HepG2 (cell line): ENCODE data around the gene PTGR3. TPM values are rescaled to one million over a fixed set of nuclear protein-coding genes. Genes with fewer than 3 reads are reported as not detected.

Source experiments
- MEIS2 ChIP-seq: sonication (generic); formaldehyde crosslinking; IDR thresholded peaks from 2 replicates; pipeline ENCODE4 v1.9.0; 2021; ENCODE audit warnings: mild to moderate bottlenecking, missing genetic modification reagents
- RFXANK ChIP-seq: IDR thresholded peaks from 2 replicates; pipeline ENCODE4 v1.6.1; 2016
- ZFP36L1 ChIP-seq: sonication (generic); formaldehyde crosslinking; IDR thresholded peaks from 2 replicates; pipeline ENCODE4 v1.8.0; 2022; ENCODE audit warnings: mild to moderate bottlenecking, missing genetic modification reagents, moderate library complexity
- polyA plus RNA-seq, 8 experiments: library from polyadenylated mRNA; depleted of rRNA in 3 of 8; stranded (reverse) in 7 of 8; unstranded in 1 of 8; fragments of >200 nt; fragmentation: Illumina TruSeq in 4 of 8; extraction: Trizol in 4 of 8; gene quantifications; 2 replicates each; pipeline versions ENCODE4 v1.2.1 to v1.2.3, GENCODE V29; 2011 to 2016; ENCODE audit warnings: low read depth in 4 of 8, missing spikeins in 1 of 8, mixed read lengths in 1 of 8; ENCODE audit not compliant: insufficient read depth in 1 of 8
- total RNA-seq, 5 experiments: library from RNA; depleted of rRNA; stranded (reverse); fragments of >200 nt; fragmentation: Illumina TruSeq; extraction: Trizol; gene quantifications; 2 replicates each; pipeline ENCODE4 v1.2.3, GENCODE V29; 2016; ENCODE audit warnings: low read depth in 1 of 5
- TF ChIP-seq, protein P1 (sequence below): sonication (generic); formaldehyde crosslinking; IDR thresholded peaks from 2 replicates; pipeline ENCODE4 v1.8.1; 2022; ENCODE audit warnings: mild to moderate bottlenecking, missing genetic modification reagents
- TF ChIP-seq, protein P2 (sequence below): sonication (generic); formaldehyde crosslinking; IDR thresholded peaks from 2 replicates; pipeline ENCODE4 v1.4.0; 2020; ENCODE audit warnings: missing genetic modification reagents
- TF ChIP-seq, protein P3 (sequence below): sonication (generic); formaldehyde crosslinking; IDR thresholded peaks from 2 replicates; pipeline ENCODE4 v1.5.0; 2020; ENCODE audit warnings: mild to moderate bottlenecking, missing genetic modification reagents

The PTGR3 gene
- total and polyA plus RNA-seq, 2 of the 13 experiments (the other 11 are each of a cell fraction or from before 2014, with no cell fraction given) = 11.5 to 25.3 TPM

DNA sequence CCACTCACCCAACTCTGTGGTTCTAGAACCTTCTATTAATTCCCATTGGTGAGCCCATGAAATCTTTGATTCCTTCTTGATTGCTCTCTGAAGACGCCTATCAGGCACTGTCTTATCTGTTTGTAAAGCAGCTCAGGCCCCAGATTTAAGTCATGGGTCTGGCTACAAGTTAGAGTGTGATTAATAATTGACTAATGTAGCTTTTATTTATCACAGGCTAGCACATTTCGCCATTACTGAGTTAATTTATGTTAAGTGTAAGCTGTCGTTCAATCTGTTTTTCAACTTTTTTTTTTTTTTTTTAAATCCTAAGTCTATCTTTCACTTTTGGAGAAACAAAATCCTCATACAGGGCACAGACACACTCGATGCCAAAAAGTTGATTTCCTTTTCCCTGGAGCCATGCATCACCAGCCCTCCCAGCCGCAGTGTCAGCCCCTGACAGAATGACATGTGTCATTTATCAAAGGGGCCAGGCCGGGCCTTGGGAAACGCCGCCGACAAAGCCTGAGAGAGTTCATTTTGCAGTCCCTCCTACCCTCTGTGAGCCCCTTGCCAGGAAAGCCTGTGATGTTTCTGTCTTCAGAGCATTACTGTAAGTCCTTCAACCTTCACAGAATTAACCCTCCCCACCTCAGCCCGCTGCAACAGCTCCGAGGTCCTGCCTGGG, 17.5 kb upstream of the PTGR3 start (continued):
- TF ChIP-seq, protein P1, sequence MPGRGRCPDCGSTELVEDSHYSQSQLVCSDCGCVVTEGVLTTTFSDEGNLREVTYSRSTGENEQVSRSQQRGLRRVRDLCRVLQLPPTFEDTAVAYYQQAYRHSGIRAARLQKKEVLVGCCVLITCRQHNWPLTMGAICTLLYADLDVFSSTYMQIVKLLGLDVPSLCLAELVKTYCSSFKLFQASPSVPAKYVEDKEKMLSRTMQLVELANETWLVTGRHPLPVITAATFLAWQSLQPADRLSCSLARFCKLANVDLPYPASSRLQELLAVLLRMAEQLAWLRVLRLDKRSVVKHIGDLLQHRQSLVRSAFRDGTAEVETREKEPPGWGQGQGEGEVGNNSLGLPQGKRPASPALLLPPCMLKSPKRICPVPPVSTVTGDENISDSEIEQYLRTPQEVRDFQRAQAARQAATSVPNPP = no peak
- TF ChIP-seq MEIS2 (CRISPR knock-in tag) (peak; percentile 86), RFXANK (CRISPR knock-in tag) (no peak), ZFP36L1 (CRISPR knock-in tag) (no peak)
- TF ChIP-seq, protein P2, sequence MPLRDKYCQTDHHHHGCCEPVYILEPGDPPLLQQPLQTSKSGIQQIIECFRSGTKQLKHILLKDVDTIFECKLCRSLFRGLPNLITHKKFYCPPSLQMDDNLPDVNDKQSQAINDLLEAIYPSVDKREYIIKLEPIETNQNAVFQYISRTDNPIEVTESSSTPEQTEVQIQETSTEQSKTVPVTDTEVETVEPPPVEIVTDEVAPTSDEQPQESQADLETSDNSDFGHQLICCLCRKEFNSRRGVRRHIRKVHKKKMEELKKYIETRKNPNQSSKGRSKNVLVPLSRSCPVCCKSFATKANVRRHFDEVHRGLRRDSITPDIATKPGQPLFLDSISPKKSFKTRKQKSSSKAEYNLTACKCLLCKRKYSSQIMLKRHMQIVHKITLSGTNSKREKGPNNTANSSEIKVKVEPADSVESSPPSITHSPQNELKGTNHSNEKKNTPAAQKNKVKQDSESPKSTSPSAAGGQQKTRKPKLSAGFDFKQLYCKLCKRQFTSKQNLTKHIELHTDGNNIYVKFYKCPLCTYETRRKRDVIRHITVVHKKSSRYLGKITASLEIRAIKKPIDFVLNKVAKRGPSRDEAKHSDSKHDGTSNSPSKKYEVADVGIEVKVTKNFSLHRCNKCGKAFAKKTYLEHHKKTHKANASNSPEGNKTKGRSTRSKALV = no peak
- TF ChIP-seq, protein P3, sequence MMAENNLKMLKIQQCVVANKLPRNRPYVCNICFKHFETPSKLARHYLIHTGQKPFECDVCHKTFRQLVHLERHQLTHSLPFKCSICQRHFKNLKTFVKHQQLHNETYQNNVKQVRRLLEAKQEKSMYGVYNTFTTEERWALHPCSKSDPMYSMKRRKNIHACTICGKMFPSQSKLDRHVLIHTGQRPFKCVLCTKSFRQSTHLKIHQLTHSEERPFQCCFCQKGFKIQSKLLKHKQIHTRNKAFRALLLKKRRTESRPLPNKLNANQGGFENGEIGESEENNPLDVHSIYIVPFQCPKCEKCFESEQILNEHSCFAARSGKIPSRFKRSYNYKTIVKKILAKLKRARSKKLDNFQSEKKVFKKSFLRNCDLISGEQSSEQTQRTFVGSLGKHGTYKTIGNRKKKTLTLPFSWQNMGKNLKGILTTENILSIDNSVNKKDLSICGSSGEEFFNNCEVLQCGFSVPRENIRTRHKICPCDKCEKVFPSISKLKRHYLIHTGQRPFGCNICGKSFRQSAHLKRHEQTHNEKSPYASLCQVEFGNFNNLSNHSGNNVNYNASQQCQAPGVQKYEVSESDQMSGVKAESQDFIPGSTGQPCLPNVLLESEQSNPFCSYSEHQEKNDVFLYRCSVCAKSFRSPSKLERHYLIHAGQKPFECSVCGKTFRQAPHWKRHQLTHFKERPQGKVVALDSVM (CRISPR knock-in tag) = no peak
